Endodermal cell (in vitro differentiated cells): ENCODE data around the gene ABHD4. TPM values are rescaled to one million over a fixed set of nuclear protein-coding genes. Genes with fewer than 3 reads are reported as not detected.

Experiments
- DNase-seq: peaks from one replicate; pipeline ENCODE4 v3.0.0-alpha.2; 2017
- H3K27ac ChIP-seq: 2 replicates; pipeline ENCODE4 v1.5.1; 2013; ENCODE audit warnings: mild to moderate bottlenecking, low read depth, low read length, moderate library complexity
- H3K27me3 ChIP-seq: 2 replicates; pipeline ENCODE4 v1.6.1; 2013; ENCODE audit warnings: mild to moderate bottlenecking, low read length, moderate library complexity; ENCODE audit not compliant: insufficient read depth, control insufficient read depth, poor library complexity, severe bottlenecking
- H3K36me3 ChIP-seq: 2 replicates; pipeline ENCODE4 v1.7.0; 2013; ENCODE audit warnings: mild to moderate bottlenecking, low read length, moderate library complexity; ENCODE audit not compliant: control insufficient read depth, insufficient read depth
- H3K4me1 ChIP-seq: one replicate; pipeline ENCODE4 v1.7.0; 2013; ENCODE audit warnings: low read length; ENCODE audit not compliant: control insufficient read depth, insufficient read depth
- H3K4me3 ChIP-seq: 2 replicates; pipeline ENCODE4 v1.5.1; 2013; ENCODE audit warnings: mild to moderate bottlenecking, low read length, moderate library complexity
- H3K9ac ChIP-seq: 2 replicates; pipeline ENCODE4 v1.6.1; 2013; ENCODE audit warnings: mild to moderate bottlenecking, low read length, moderate library complexity; ENCODE audit not compliant: poor library complexity, severe bottlenecking; ENCODE audit errors: extremely low read depth
- H3K9me3 ChIP-seq: 2 replicates; pipeline ENCODE4 v1.6.1; 2013; ENCODE audit warnings: mild to moderate bottlenecking, low read length, moderate library complexity; ENCODE audit not compliant: control insufficient read depth
- H3K27ac Mint-ChIP-seq: 2 replicates; pipeline ENCODE4 v1.8.0; 2020; ENCODE audit warnings: mixed read lengths
- H3K27me3 Mint-ChIP-seq: 2 replicates; pipeline ENCODE4 v1.8.0; 2021; ENCODE audit warnings: mild to moderate bottlenecking, mixed read lengths; ENCODE audit not compliant: insufficient read depth
- H3K36me3 Mint-ChIP-seq: 2 replicates; pipeline ENCODE4 v1.8.0; 2020; ENCODE audit warnings: low read depth, mixed read lengths
- H3K4me1 Mint-ChIP-seq: 2 replicates; pipeline ENCODE4 v1.8.0; 2020; ENCODE audit warnings: mixed read lengths
- H3K4me3 Mint-ChIP-seq: 2 replicates; pipeline ENCODE4 v1.8.0; 2020; ENCODE audit warnings: mild to moderate bottlenecking, moderate library complexity, mixed read lengths
- H3K9me3 Mint-ChIP-seq: 2 replicates; pipeline ENCODE4 v1.8.0; 2020; ENCODE audit warnings: mild to moderate bottlenecking, mixed read lengths
- WGBS, 2 experiments: methylation state at CpG; one replicate each; pipeline versions ENCODE4 v1.1.5 to v1.1.7; 2013; ENCODE audit warnings: missing lambda C conversion rate in 2 of 2, mixed read lengths in 1 of 2; ENCODE audit not compliant: insufficient coverage in 1 of 2, insufficient read length in 1 of 2; 5-methylcytosine and 5-hydroxymethylcytosine counted together
- total RNA-seq, 2 donors: library from RNA; stranded (reverse); fragmentation: NEBNext Ultra II Directional in 1 of 2; extraction: Animal tissue kit (Norgen Biotek cat#: 25700) in 1 of 2; gene quantifications; 2 replicates in 1 of 2; 3 replicates in 1 of 2; pipeline ENCODE4 v1.2.1, GENCODE V29; 2021
- TF ChIP-seq, protein P1 (sequence below): fragments of 200-600 bp; sonication (generic); conservative IDR thresholded peaks from 2 replicates; pipeline ENCODE4 v1.5.0; 2021; ENCODE audit warnings: antibody characterized with exemption, mild to moderate bottlenecking

ABHD4 gene
- total RNA-seq, 2 donors from 2014 or later: 68.3 to 77.7 TPM

DNA sequence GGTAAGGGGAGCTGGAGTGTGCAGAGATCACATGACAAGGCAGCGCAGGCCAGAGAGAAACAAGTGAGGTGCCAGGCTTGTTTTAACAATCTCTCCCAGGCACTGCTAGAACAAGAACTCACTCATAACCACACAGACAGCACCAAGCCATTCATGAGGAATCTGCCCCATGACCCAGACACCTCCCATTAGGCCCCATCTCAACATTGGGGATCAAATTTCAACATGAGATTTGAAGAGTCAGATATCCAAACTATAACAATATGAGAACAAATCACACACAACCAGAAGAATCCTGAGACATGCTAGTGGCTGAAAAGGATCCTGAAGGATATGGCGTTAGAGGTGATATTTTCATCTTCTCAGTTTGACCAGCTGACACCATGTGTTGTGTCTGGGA lies 24.2 kb downstream of the ABHD4 start:
- Histone ChIP-seq H3K27me3 (no peaks in the 10 kb centered on the region), H3K4me1 (no peaks in the 10 kb centered on the region), H3K27ac (no peak overlapping the region), H3K4me3 (no peak overlapping the region), H3K9ac (no peak overlapping the region), H3K36me3 (no peaks in the 10 kb centered on the region), H3K9me3 (peaks cover 11% of the 10 kb centered on the region)
- Mint-ChIP-seq H3K4me1 (peaks cover 4% of the 10 kb centered on the region), H3K36me3 (peaks cover 8% of the 10 kb centered on the region), H3K27ac (no peak overlapping the region), H3K27me3 (peaks cover 15% of the 10 kb centered on the region), H3K4me3 (no peak overlapping the region), H3K9me3 (peaks cover 23% of the 10 kb centered on the region)
- 90 to 100% methylated on average over 1 to 2 of the region's 2 CpGs for WGBS, 2 experiments
- no peak for DNase-seq
- TF ChIP-seq, protein P1, sequence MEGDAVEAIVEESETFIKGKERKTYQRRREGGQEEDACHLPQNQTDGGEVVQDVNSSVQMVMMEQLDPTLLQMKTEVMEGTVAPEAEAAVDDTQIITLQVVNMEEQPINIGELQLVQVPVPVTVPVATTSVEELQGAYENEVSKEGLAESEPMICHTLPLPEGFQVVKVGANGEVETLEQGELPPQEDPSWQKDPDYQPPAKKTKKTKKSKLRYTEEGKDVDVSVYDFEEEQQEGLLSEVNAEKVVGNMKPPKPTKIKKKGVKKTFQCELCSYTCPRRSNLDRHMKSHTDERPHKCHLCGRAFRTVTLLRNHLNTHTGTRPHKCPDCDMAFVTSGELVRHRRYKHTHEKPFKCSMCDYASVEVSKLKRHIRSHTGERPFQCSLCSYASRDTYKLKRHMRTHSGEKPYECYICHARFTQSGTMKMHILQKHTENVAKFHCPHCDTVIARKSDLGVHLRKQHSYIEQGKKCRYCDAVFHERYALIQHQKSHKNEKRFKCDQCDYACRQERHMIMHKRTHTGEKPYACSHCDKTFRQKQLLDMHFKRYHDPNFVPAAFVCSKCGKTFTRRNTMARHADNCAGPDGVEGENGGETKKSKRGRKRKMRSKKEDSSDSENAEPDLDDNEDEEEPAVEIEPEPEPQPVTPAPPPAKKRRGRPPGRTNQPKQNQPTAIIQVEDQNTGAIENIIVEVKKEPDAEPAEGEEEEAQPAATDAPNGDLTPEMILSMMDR: no peak

DNA sequence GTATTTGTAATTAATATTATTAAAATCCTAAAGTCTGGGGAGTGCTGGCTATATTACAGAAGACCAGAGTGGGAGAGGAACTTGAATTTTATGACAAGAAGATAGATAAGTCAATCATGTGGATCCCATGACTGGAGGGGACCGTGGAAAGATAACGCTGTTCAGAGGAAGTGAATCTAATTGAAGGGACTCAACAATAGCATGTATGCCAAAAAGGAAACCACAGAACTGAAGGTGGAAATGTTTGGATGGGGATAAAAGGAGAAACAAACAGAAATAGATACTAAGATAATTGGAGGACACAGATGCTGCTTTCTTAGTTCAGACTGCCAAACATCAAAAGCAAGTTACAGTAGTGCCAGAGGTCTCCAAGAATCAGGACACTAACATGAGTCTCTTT lies 24.9 kb downstream of the ABHD4 start:
- no peak for DNase-seq
- TF ChIP-seq, protein P1: no peak
- Histone ChIP-seq H3K27ac (no peak overlapping the region), H3K4me3 (no peak overlapping the region), H3K4me1 (no peaks in the 10 kb centered on the region), H3K9me3 (peaks cover 11% of the 10 kb centered on the region), H3K36me3 (no peaks in the 10 kb centered on the region), H3K9ac (no peak overlapping the region), H3K27me3 (no peaks in the 10 kb centered on the region)
- Mint-ChIP-seq H3K4me3 (no peak overlapping the region), H3K36me3 (peaks cover 8% of the 10 kb centered on the region), H3K9me3 (peaks cover 23% of the 10 kb centered on the region), H3K27ac (no peak overlapping the region), H3K27me3 (peaks cover 9% of the 10 kb centered on the region), H3K4me1 (peaks cover 10% of the 10 kb centered on the region)
- 61 to 72% methylated on average over 2 of the region's 2 CpGs for WGBS, 2 experiments

DNA sequence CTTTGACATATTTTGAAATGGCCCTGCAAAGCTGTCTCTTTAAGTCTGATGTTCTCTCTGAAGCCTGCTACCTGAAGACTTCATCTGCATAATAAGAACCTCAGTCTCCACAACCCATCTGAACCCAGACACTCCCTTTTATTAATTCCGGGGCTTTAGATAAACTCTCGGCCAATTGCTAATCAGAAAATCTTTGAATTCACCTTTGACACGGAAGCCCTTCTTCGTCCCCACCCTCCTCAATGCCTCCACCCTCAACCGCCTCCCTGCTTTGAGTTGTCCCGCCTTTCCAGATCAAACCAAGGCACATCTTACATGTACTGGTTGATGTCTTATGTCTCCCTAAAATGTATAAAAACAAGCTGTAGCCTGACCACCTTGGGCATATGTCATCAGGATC lies 28.5 kb downstream of the ABHD4 start:
- Histone ChIP-seq H3K27me3 (no peaks in the 10 kb centered on the region), H3K27ac (no peak overlapping the region), H3K9me3 (peaks cover 27% of the 10 kb centered on the region), H3K9ac (no peak overlapping the region), H3K36me3 (no peaks in the 10 kb centered on the region), H3K4me3 (no peak overlapping the region), H3K4me1 (no peaks in the 10 kb centered on the region)
- TF ChIP-seq, protein P1: no peak
- H3K27me3 Mint-ChIP-seq: no peaks in the 10 kb centered on the region
- no peak overlapping the region for H3K27ac Mint-ChIP-seq
- WGBS, 2 experiments: 87 to 88% methylated on average over 3 to 6 of the region's 6 CpGs
- peaks cover 27% of the 10 kb centered on the region for H3K9me3 Mint-ChIP-seq
- H3K4me1 Mint-ChIP-seq: peaks cover 10% of the 10 kb centered on the region
- H3K4me3 Mint-ChIP-seq: no peak overlapping the region
- DNase-seq: no peak
- H3K36me3 Mint-ChIP-seq: peaks cover 7% of the 10 kb centered on the region
